SK-N-MC (cell line): ENCODE measurements around the gene PDE4D.

Experiments used
- DNase-seq: peaks from one replicate; pipeline ENCODE4 v3.0.0-alpha.2; 2011; ENCODE audit warnings: low read depth, low spot score
- H3K27ac ChIP-seq: fragments of 200-600 bp; sonication (generic); 2 replicates; pipeline ENCODE4 v1.5.1; 2016; ENCODE audit warnings: mixed run types
- H3K36me3 ChIP-seq: fragments of 200-600 bp; sonication (generic); 2 replicates; pipeline ENCODE4 v1.6.1; 2017; ENCODE audit warnings: antibody characterized with exemption, low read length, mixed read lengths; ENCODE audit not compliant: insufficient read depth
- H3K4me3 ChIP-seq: fragments of 200-600 bp; sonication (generic); 2 replicates; pipeline ENCODE4 v1.5.1; 2016
- H3K9ac ChIP-seq: fragments of 200-600 bp; sonication (generic); 2 replicates; pipeline ENCODE4 v1.8.0; 2017; ENCODE audit warnings: mixed run types, mixed read lengths; ENCODE audit not compliant: insufficient read length
- H3K9me3 ChIP-seq: fragments of 200-600 bp; sonication (generic); 2 replicates; pipeline ENCODE4 v1.6.1; 2017; ENCODE audit warnings: low read depth, mild to moderate bottlenecking, antibody characterized with exemption, low read length, moderate library complexity, mixed read lengths
- EZH2 ChIP-seq: fragments of 200-600 bp; sonication (generic); IDR thresholded peaks from one replicate; pipeline ENCODE4 v1.6.1; 2017; ENCODE audit warnings: antibody characterized with exemption
- FOXP2 ChIP-seq: optimal IDR thresholded peaks from 2 replicates; pipeline ENCODE3; 2011; ENCODE audit warnings: mild to moderate bottlenecking, moderate library complexity; ENCODE audit not compliant: insufficient read depth; ENCODE audit errors: extremely low read length, control extremely low read depth
- POLR2AphosphoS5 ChIP-seq: IDR thresholded peaks from 2 replicates; pipeline ENCODE4 v1.6.1; 2012; ENCODE audit warnings: mild to moderate bottlenecking, low read depth, low read length, borderline replicate concordance

PDE4D gene

GRCh38 chr5:58923355-58923754 is 970.2 kb downstream of the PDE4D start:
- H3K9ac ChIP-seq: no peak overlapping the region
- H3K27ac ChIP-seq: no peak overlapping the region
- no peak overlapping the region for H3K4me3 ChIP-seq
- no peaks in the 10 kb centered on the region for H3K36me3 ChIP-seq
- no peaks in the 10 kb centered on the region for H3K9me3 ChIP-seq
- no peak for TF ChIP-seq EZH2
- TF ChIP-seq FOXP2: no peak
- TF ChIP-seq POLR2AphosphoS5: no peak
- DNase-seq: no peak

GRCh38 chr5:58922461-58923171 is 970.9 kb downstream of the PDE4D start:
- Histone ChIP-seq H3K9ac (no peak overlapping the region), H3K9me3 (no peaks in the 10 kb centered on the region), H3K4me3 (no peak overlapping the region), H3K36me3 (no peaks in the 10 kb centered on the region), H3K27ac (no peak overlapping the region)
- TF ChIP-seq POLR2AphosphoS5 (no peak), EZH2 (no peak), FOXP2 (no peak)
- DNase-seq: no peak

GRCh38 chr5:58921159-58921558 is 972.4 kb downstream of the PDE4D start:
- Histone ChIP-seq H3K36me3 (no peaks in the 10 kb centered on the region), H3K4me3 (no peak overlapping the region), H3K27ac (no peak overlapping the region), H3K9ac (no peak overlapping the region), H3K9me3 (no peaks in the 10 kb centered on the region)
- DNase-seq: no peak
- TF ChIP-seq FOXP2 (no peak), POLR2AphosphoS5 (no peak), EZH2 (no peak)

- no peaks in the 10 kb centered on the region for H3K36me3 ChIP-seq
- DNase-seq: no peak
- no peak for TF ChIP-seq FOXP2
- H3K9ac ChIP-seq: no peak overlapping the region
- no peak overlapping the region for H3K4me3 ChIP-seq
- no peaks in the 10 kb centered on the region for H3K9me3 ChIP-seq
- H3K27ac ChIP-seq: no peak overlapping the region
These were observed 973.7 kb downstream of the PDE4D start for GRCh38 chr5:58919833-58920232.
